ENCODE measurements around the gene IL1F10. TPM values are rescaled to one million over a fixed set of nuclear protein-coding genes. Genes with fewer than 3 reads are reported as not detected.

IL1F10 gene
- total RNA-seq, 1 donor from 2014 or later: not detected

DNA sequence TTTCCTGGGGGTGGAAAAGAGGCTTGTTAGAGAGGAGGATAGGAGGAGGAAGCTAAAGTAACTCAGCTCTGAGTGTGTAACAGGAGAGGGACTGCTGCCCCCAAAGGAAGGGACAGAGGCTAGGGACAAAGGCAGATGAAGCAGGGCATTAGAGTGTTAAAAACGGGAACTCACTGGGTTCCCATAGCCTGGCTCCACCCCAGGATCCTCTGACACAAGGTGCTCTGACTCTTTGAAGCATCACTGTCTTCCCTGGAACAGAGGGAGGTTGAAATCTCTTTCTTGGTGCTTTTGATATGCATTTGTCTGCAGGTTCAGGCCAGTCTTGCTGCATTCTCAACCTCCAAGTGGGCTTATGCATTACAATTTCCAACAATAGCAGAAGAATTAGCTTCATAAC lies 39.7 kb upstream of the IL1F10 start:
- FAIRE-seq (peak; percentile 62), DNase-seq (ENCODE audit: low read depth) (no peak)
- TF ChIP-seq, protein P1, sequence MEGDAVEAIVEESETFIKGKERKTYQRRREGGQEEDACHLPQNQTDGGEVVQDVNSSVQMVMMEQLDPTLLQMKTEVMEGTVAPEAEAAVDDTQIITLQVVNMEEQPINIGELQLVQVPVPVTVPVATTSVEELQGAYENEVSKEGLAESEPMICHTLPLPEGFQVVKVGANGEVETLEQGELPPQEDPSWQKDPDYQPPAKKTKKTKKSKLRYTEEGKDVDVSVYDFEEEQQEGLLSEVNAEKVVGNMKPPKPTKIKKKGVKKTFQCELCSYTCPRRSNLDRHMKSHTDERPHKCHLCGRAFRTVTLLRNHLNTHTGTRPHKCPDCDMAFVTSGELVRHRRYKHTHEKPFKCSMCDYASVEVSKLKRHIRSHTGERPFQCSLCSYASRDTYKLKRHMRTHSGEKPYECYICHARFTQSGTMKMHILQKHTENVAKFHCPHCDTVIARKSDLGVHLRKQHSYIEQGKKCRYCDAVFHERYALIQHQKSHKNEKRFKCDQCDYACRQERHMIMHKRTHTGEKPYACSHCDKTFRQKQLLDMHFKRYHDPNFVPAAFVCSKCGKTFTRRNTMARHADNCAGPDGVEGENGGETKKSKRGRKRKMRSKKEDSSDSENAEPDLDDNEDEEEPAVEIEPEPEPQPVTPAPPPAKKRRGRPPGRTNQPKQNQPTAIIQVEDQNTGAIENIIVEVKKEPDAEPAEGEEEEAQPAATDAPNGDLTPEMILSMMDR (IDR thresholded peaks at IDR 0.05; ENCODE audit: insufficient read depth, low read length, severe bottlenecking): no peak
- Histone ChIP-seq H3K4me3 (ENCODE audit: low read depth, low read length) (no peak overlapping the region), H3K36me3 (ENCODE audit: control insufficient read depth, insufficient read depth, low read length) (no peaks in the 10 kb centered on the region), H3K27me3 (ENCODE audit: control insufficient read depth, insufficient read depth, low read length) (peaks cover 9% of the 10 kb centered on the region)

DNA sequence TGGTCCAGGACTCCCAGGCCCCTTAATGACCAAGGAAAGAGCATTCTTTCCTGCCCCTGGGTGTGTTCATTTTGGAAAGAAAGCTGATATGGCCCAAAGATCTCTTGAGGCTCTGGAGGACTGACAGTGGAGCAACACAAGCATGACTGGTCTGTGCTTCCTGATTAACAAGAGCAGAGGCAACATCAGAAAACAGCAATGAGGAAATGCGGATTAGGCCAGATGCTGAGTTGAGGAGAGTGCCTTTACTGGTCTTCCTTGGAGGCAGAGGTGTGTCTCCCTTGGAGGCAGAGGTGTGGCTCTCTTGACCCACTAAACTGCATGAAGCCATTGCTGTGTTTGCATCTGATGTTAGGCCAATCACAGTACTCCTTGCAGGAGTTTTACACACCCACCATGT lies 35.0 kb upstream of the IL1F10 start:
- Histone ChIP-seq H3K36me3 (ENCODE audit: control insufficient read depth, insufficient read depth, low read length) (no peaks in the 10 kb centered on the region), H3K27me3 (ENCODE audit: control insufficient read depth, insufficient read depth, low read length) (peaks cover 7% of the 10 kb centered on the region), H3K4me3 (ENCODE audit: low read depth, low read length) (no peak overlapping the region)
- FAIRE-seq: no peak
- TF ChIP-seq, protein P1 (IDR thresholded peaks at IDR 0.05; ENCODE audit: insufficient read depth, low read length, severe bottlenecking): no peak
- peak; percentile 16 for DNase-seq (ENCODE audit: low read depth)

DNA sequence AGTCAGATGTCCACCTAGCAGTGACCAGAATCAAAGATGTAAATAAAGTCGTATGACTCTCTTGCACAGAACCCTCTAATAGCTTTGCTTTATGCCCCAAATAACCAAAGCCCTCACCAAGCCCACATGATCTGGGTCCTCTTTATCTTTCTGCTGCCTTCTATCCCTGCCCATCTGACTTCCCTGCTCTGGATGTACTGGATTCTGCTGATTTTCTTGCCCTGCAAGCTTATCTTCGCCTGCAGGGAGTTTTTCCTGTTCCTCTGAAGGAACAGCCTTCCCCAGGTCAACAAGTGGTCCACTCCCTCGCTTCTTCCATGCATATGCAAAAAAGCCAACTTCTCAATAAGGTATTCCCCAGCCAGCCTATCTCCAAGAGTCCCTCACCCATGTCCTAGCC lies 33.8 kb upstream of the IL1F10 start:
- Histone ChIP-seq H3K27me3 (ENCODE audit: control insufficient read depth, insufficient read depth, low read length) (peaks cover 4% of the 10 kb centered on the region), H3K36me3 (ENCODE audit: control insufficient read depth, insufficient read depth, low read length) (no peaks in the 10 kb centered on the region), H3K4me3 (ENCODE audit: low read depth, low read length) (no peak overlapping the region)
- DNase-seq (ENCODE audit: low read depth): no peak
- FAIRE-seq: no peak
- TF ChIP-seq, protein P1 (IDR thresholded peaks at IDR 0.05; ENCODE audit: insufficient read depth, low read length, severe bottlenecking): no peak

DNA sequence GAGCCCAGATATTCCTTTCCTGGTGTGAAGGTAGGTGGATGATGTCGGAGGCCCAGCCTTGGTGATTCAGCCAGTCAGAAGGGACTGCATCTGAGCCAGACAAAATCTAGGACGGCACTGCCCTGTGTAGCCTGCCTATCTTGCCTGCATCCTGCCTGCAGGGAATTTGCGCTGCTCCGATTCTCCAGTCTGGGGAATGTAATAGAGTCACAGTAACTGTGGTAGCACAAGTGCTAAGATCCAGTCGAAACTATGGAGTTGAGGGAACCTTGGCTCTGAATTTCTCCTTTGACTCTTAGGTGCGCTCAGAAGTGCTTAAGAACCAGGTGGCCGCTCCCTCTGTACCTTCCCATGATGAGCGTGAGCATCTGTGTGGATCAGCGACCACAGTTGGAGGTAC lies 31.0 kb upstream of the IL1F10 start:
- no peak overlapping the region for H3K4me3 ChIP-seq (ENCODE audit: low read depth, low read length)
- TF ChIP-seq, protein P1 (IDR thresholded peaks at IDR 0.05; ENCODE audit: insufficient read depth, low read length, severe bottlenecking): no peak
- no peak for DNase-seq (ENCODE audit: low read depth)
- no peaks in the 10 kb centered on the region for H3K36me3 ChIP-seq (ENCODE audit: control insufficient read depth, insufficient read depth, low read length)
- H3K27me3 ChIP-seq (ENCODE audit: control insufficient read depth, insufficient read depth, low read length): peaks cover 1% of the 10 kb centered on the region
- FAIRE-seq: no peak

DNA sequence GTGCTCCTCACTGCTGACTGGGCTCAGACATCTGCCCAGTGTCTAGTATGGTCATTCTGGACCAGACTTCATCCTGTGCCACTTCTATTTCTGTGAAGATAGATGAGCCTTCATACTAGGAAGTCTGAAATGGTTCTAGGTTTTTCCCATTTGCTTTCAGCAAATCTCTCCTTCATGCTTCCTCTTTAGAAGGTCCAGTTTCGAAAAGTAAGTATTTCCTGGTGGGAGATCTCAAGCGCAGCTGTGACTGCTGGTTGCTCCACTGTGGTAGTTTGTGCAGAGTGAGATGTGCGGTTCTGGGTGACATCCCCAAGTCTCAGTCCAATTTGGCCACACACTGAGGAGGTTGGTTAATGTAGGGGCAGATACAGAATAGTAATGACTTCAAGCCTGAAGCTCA lies 29.5 kb upstream of the IL1F10 start:
- Histone ChIP-seq H3K27me3 (ENCODE audit: control insufficient read depth, insufficient read depth, low read length) (no peaks in the 10 kb centered on the region), H3K36me3 (ENCODE audit: control insufficient read depth, insufficient read depth, low read length) (no peaks in the 10 kb centered on the region), H3K4me3 (ENCODE audit: low read depth, low read length) (no peak overlapping the region)
- TF ChIP-seq, protein P1 (IDR thresholded peaks at IDR 0.05; ENCODE audit: insufficient read depth, low read length, severe bottlenecking): no peak
- DNase-seq (ENCODE audit: low read depth) (no peak), FAIRE-seq (no peak)

DNA sequence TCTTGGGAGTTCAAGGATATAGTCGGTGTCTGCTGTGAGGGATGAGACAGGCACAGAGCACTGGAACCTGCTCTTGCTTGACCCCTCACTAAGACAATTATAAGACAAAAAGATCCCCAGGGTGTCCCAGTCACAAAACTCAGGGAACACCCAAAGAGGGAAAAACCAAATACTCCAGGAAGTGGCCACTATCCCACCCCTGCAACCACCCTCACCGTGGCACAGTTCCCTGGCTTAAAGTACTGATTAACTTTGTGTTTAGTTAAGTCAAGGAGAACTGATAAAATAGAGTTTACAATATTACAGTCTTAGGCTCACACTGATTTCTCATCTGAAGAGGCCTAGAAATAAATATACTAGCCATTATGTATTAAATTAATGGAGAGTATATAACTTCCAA lies 28.6 kb upstream of the IL1F10 start:
- Histone ChIP-seq H3K27me3 (ENCODE audit: control insufficient read depth, insufficient read depth, low read length) (no peaks in the 10 kb centered on the region), H3K4me3 (ENCODE audit: low read depth, low read length) (no peak overlapping the region), H3K36me3 (ENCODE audit: control insufficient read depth, insufficient read depth, low read length) (no peaks in the 10 kb centered on the region)
- no peak for DNase-seq (ENCODE audit: low read depth)
- TF ChIP-seq, protein P1 (IDR thresholded peaks at IDR 0.05; ENCODE audit: insufficient read depth, low read length, severe bottlenecking): no peak
- FAIRE-seq: no peak
